Measurements from ENCODE around the gene P4HA3. TPM values are rescaled to one million over a fixed set of nuclear protein-coding genes. Genes with fewer than 3 reads are reported as not detected.

Gene P4HA3
- total RNA-seq, 1 donor from 2014 or later: 0.41 TPM

Small RNA genes lying within 50 kb of the gene (small RNA-seq; reads per million reads assigned to genes)
- not detected for gene RF00409

Other genes starting within 250 kb of the P4HA3 start
- 11.8 TPM for gene C2CD3, start 140.6 kb downstream of the P4HA3 start, total RNA-seq
- gene PPME1, start 140.4 kb downstream of the P4HA3 start, total RNA-seq: 45.7 TPM
- gene PGM2L1, start 86.8 kb upstream of the P4HA3 start, total RNA-seq: 203 TPM
- 1.2 TPM for gene KCNE3, start 155.9 kb upstream of the P4HA3 start, total RNA-seq
- gene LIPT2, start 182.1 kb upstream of the P4HA3 start, total RNA-seq: 2.9 TPM

Measured in frontal cortex (tissue), 1 donor.